Activated CD8-positive, alpha-beta T cell treated with anti-CD3 and anti-CD28 coated beads, Interleukin-2, amount 10 ng/mL, durations not matched to agents 7 days and 5 days (primary cell): ENCODE data around the gene GNA12. TPM values are rescaled to one million over a fixed set of nuclear protein-coding genes. Genes with fewer than 3 reads are reported as not detected.
A peak's percentile ranks its signal among the peaks of the same experiment; 100 is the strongest.

Experiments used
- ATAC-seq: fragments of 150-1000 bp; cut with Tn5 transposase; one replicate; pipeline ENCODE4 v1.10.0; 2021; ENCODE audit warnings: moderate library complexity
- CTCF ChIA-PET: fragments of 350-600 bp; sonication (Branson Sonifier 250); formaldehyde crosslinking; loops from one replicate; lab custom pipeline; 2021; ENCODE audit warnings: antibody characterized with exemption; lab: Charles Lee
- POLR2A ChIA-PET: fragments of 350-600 bp; sonication (Branson Sonifier 250); formaldehyde crosslinking; loops from one replicate; lab custom pipeline; 2021; ENCODE audit warnings: antibody characterized with exemption; lab: Charles Lee
- DNase-seq: peaks from one replicate; pipeline ENCODE4 v3.0.0-alpha.2; 2020
- H3K27ac Mint-ChIP-seq: one replicate; pipeline ENCODE4 v1.8.0; 2021; ENCODE audit warnings: mild to moderate bottlenecking, mixed read lengths
- H3K27me3 Mint-ChIP-seq: one replicate; pipeline ENCODE4 v1.8.0; 2021; ENCODE audit warnings: low read depth, mixed read lengths
- H3K36me3 Mint-ChIP-seq: one replicate; pipeline ENCODE4 v1.8.0; 2021; ENCODE audit warnings: low read depth, mixed read lengths
- H3K4me1 Mint-ChIP-seq: one replicate; pipeline ENCODE4 v1.8.0; 2021; ENCODE audit warnings: low read depth, mixed read lengths
- H3K4me3 Mint-ChIP-seq: one replicate; pipeline ENCODE4 v1.8.0; 2021; ENCODE audit warnings: mild to moderate bottlenecking, mixed read lengths
- H3K9me3 Mint-ChIP-seq: one replicate; pipeline ENCODE4 v1.8.0; 2022; ENCODE audit warnings: mixed read lengths; ENCODE audit not compliant: insufficient read depth
- total RNA-seq, 2 experiments: library from RNA; stranded (reverse); gene quantifications; one replicate each; pipeline ENCODE4 v1.2.3, GENCODE V29; 2021

Gene GNA12
- total RNA-seq, 2 experiments from 2014 or later, result 17.9 to 18.1 TPM

DNA sequence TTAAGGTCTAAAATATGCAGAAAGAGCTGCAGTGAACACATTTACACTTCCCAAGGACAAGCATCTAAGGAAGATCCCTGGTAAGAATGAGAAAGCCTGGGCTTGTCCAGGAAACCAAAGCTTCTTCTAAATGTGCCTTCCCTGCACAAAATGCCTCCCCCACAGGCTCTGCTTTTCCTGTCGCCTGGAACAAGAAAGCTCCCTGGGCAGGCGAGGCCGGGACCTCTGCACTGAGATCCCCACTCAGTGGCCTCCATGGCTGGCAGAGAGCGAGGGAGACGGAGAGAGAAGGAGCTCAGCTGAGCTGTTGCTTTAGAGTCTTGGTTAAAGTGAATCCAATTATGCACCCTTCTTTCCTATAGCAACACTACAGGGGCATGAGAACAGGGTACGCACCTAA lies 80.5 kb downstream of the GNA12 start:
- Mint-ChIP-seq H3K9me3 (no peaks in the 10 kb centered on the region), H3K27me3 (no peaks in the 10 kb centered on the region), H3K4me1 (peaks cover 21% of the 10 kb centered on the region), H3K4me3 (no peak overlapping the region), H3K27ac (no peak overlapping the region), H3K36me3 (no peaks in the 10 kb centered on the region)
- ATAC-seq (no peak), DNase-seq (no peak)
- ChIA-PET POLR2A (no interaction called here), CTCF (interaction anchor here (1.0 kb wide), 1 partner anchor 53 kb away, joined by 4 read pairs; no protein-coding TSS in a partner anchor)

DNA sequence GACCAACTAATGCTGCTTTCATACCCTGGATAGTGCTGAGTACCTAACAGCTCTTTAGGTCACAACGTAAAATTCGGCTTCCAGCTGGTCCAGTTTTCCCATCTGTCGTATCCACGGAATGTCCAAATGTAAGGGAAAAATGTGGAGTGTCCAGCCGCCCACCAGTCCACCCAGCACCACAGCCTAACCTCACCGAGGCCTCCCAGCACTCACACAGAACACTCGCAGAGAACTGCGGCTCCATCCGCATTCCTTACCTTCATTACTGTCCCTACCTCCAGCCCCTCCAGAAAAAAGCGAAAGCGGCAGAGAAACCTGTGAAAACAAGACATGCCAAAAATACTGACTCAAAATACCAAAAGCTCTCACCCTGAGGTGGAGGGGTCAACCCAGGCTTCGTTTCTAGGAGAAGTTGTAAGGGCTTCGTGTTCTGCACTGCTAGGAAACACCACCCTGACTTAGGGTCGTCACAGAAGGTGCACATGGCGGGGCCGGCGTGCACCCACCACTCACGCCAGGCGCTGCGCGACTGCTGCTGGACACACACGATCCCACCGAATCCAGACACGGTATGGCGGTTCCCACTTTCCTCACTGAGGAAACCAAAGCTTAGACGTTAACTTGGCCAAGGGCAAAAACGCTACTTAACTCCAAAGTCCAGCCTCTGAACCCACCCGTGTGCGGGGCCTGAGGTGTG lies 82.2 kb downstream of the GNA12 start:
- H3K4me1 Mint-ChIP-seq, result peaks cover 35% of the 10 kb centered on the region
- no peak overlapping the region for H3K27ac Mint-ChIP-seq
- H3K27me3 Mint-ChIP-seq, result no peaks in the 10 kb centered on the region
- H3K9me3 Mint-ChIP-seq, result no peaks in the 10 kb centered on the region
- no peak for DNase-seq
- ChIA-PET CTCF (no interaction called here), POLR2A (no interaction called here)
- peaks cover 3% of the 10 kb centered on the region for H3K36me3 Mint-ChIP-seq
- no peak overlapping the region for H3K4me3 Mint-ChIP-seq
- no peak for ATAC-seq

DNA sequence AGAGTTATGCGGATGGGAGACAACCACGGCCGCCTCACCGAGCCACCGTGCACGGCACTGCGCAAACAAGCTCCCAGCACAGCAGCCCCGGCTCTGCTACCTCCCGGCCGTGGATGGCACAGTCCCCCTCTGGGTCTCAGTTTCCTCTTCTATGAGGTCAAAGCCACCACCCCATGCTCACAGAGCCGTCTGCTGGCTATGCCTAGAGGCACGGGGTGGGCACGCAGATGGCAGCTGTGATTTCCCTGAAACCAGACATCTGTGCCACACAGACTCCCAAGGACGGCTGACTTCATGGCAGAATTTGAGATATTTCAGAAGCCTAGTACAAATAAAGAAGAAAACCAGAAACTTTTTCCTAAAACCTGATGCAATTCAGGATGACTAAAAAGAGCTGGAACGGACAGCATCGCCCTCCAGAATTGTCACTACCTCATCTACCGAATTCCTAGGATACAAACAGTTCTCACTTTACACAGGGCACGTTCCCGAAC lies 82.9 kb downstream of the GNA12 start:
- ChIA-PET POLR2A (interaction anchor here (0.6 kb wide), 1 partner anchor 12 kb away, joined by 3 read pairs; no protein-coding TSS in a partner anchor), CTCF (interaction anchor here (0.7 to 1.6 kb wide), 5 partner anchors 8 to 103 kb away, joined by 3 to 6 read pairs (median 3); no protein-coding TSS in a partner anchor)
- H3K4me3 Mint-ChIP-seq, result no peak overlapping the region
- no peaks in the 10 kb centered on the region for H3K27me3 Mint-ChIP-seq
- ATAC-seq (no peak), DNase-seq (no peak)
- no peaks in the 10 kb centered on the region for H3K9me3 Mint-ChIP-seq
- H3K27ac Mint-ChIP-seq, result no peak overlapping the region
- peaks cover 8% of the 10 kb centered on the region for H3K36me3 Mint-ChIP-seq
- H3K4me1 Mint-ChIP-seq, result peaks cover 35% of the 10 kb centered on the region

DNA sequence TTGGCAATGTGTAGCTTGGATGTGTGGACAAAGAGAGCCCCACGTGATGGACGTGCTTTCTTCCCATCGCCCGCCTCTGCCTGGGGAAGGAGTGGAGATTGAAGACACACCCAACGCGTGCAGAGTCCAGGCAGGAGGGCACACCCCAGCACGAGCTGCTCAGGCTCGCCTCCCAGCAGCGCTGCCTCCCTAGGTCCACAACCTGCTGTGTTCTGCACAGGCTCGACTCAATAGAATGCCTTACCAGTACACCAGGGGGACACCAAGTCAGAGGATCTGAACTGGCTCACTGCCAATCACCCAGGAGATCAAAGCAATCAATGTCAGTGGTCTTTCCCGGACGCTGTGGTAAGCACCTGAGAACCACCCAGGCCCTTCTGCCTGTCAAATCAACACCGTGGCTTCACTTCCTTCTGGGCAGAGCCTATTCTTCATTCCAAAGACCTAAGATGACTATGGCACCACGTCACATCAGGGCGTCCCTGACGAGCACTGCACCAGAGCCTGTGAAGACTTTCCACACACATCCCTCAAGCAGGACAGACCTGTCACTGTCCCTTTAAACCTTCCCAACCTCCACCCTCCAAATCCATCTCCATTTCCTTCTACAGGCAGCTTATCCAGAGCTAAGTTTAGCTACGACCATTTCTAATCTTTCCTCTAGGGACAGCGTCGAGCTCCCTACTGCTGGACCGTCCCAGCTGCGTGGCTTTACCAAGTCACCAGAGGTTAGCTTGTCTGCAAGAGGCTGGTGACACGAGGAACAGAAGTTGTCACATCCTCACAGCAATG lies 83.8 kb downstream of the GNA12 start:
- peaks cover 35% of the 10 kb centered on the region for H3K4me1 Mint-ChIP-seq
- ChIA-PET POLR2A (no interaction called here), CTCF (interaction anchor here (0.7 to 1.6 kb wide), 7 partner anchors 9 to 329 kb away, joined by 3 to 6 read pairs (median 3); no protein-coding TSS in a partner anchor)
- H3K9me3 Mint-ChIP-seq, result no peaks in the 10 kb centered on the region
- ATAC-seq (peak; percentile 15), DNase-seq (peak; percentile 44)
- peaks cover 15% of the 10 kb centered on the region for H3K36me3 Mint-ChIP-seq
- H3K27me3 Mint-ChIP-seq, result no peaks in the 10 kb centered on the region
- no peak overlapping the region for H3K4me3 Mint-ChIP-seq
- H3K27ac Mint-ChIP-seq, result no peak overlapping the region

DNA sequence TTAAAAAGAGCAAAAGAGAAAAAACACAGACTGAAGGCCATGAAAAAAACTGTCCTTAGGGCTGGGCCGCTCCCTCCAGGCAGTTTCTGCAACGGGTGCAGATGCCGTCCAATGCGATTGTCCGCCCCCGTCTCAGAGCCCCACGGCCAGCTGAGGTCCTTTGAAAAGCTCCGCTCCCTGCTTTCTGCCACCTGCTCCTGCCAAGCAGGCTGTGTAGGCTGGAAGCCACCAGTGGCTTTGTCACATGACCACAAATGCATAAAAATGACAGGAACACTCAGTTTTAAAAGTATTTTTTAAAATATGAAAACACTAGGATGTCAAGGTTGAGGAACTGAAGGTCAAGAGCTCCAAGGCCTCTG lies 84.4 kb downstream of the GNA12 start:
- ChIA-PET CTCF (interaction anchor here (1.0 to 1.6 kb wide), 3 partner anchors 45 to 329 kb away, joined by 3 to 6 read pairs (median 5); no protein-coding TSS in a partner anchor), POLR2A (no interaction called here)
- DNase-seq (no peak), ATAC-seq (no peak)
- Mint-ChIP-seq H3K9me3 (no peaks in the 10 kb centered on the region), H3K27me3 (no peaks in the 10 kb centered on the region), H3K4me3 (no peak overlapping the region), H3K36me3 (peaks cover 15% of the 10 kb centered on the region), H3K27ac (no peak overlapping the region), H3K4me1 (peaks cover 35% of the 10 kb centered on the region)

DNA sequence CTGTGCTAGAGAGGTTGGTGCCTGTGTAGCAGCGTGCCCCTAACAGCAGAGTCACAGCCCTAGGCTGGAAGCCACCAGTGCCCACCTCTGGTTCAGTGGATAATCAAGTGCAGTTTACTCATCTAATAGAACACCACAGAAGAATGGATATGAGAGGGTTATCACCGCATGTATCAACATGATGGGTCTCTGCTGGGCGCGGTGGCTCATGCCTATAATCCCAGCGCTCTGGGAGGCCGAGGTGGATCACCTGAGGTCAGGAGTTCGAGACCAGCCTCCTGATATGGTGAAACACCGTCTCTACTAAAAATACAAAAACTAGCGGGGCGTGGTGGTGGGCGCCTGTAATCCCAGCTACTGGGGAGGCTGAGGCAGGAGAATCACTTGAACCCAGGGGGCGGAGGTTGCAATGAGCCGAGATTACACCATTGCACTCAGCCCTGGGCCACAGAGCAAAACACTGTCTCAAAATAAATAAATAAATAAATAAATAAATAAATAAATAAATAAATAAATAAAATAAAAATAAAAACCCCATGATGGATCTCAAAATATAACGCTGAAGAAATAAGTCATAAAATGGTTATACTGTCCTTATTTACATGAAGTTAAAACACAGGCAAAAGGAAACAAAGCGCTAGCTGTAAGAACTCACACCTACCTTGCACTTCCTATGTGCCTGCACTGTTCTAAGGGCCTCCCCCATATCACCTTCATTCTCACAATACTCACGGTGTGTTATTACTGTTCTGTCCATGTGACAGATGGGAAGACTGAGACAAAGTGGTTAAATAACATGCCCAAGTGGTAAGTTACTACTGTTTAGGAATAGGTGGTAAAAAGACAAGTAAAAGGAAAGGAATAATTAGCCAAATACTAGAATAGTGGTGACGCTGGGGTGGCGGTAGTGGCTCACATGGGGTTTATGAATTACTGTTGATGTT lies 85.2 kb downstream of the GNA12 start:
- ATAC-seq (no peak), DNase-seq (no peak)

DNA sequence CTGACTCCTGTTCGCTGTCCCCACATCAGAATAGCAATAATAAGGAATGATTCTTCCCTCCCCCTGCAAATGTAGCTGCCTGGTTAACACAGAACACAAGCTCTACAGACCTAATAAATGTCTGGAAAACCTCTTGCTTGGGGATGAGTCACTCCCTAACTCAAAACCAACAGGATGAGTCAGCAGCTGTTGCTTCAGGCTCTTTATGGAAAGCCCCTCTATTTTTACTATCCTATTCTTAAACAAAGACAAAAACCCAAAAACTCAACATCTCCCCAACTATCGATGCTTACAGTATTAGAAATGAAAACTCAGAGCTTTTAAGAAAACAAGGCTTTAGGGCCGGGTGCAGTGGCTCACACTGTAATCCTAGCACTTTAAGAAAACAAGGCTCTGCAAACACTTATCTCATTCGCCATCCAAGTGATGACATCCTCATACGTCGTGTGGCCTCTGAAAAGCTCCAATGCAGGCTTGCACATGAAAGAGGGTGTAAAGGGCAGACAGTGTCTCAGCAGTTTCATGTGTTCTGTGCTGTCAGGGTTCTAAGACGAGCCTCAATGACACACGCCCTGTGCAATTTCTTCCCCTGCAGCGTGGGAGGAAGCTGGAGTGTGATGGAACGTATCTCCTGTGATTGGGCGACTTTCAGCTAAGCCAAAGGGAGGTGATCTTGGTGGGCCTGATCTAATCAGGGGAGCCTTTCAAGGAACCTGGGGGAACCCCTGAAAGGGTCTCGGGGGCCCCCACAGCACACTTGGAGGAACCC lies 86.0 kb downstream of the GNA12 start:
- H3K9me3 Mint-ChIP-seq, result no peaks in the 10 kb centered on the region
- peaks cover 35% of the 10 kb centered on the region for H3K4me1 Mint-ChIP-seq
- no peak overlapping the region for H3K4me3 Mint-ChIP-seq
- DNase-seq (peak; percentile 60), ATAC-seq (peak; percentile 82)
- H3K36me3 Mint-ChIP-seq, result peaks cover 15% of the 10 kb centered on the region
- H3K27me3 Mint-ChIP-seq, result no peaks in the 10 kb centered on the region
- ChIA-PET CTCF (interaction anchor here (0.9 to 2.2 kb wide), 10 partner anchors 13 to 106 kb away, joined by 3 to 16 read pairs (median 4); no protein-coding TSS in a partner anchor), POLR2A (interaction anchor here (0.6 to 1.0 kb wide), 4 partner anchors 12 to 140 kb away, joined by 3 to 5 read pairs (median 4); no protein-coding TSS in a partner anchor)
- H3K27ac Mint-ChIP-seq, result peak overlapping the region; percentile 61

More for the DNA sequence above, 85.2 kb downstream of the GNA12 start:
- peaks cover 15% of the 10 kb centered on the region for H3K36me3 Mint-ChIP-seq
- ChIA-PET POLR2A (interaction anchor here (0.6 to 1.0 kb wide), 2 partner anchors 49 to 68 kb away, joined by 3 to 5 read pairs; no protein-coding TSS in a partner anchor), CTCF (interaction anchor here (0.9 to 2.2 kb wide), 10 partner anchors 12 to 330 kb away, joined by 3 to 16 read pairs (median 4); no protein-coding TSS in a partner anchor)
- H3K4me1 Mint-ChIP-seq, result peaks cover 35% of the 10 kb centered on the region
- H3K9me3 Mint-ChIP-seq, result no peaks in the 10 kb centered on the region
- no peak overlapping the region for H3K4me3 Mint-ChIP-seq
- peak overlapping the region; percentile 61 for H3K27ac Mint-ChIP-seq
- no peaks in the 10 kb centered on the region for H3K27me3 Mint-ChIP-seq

DNA sequence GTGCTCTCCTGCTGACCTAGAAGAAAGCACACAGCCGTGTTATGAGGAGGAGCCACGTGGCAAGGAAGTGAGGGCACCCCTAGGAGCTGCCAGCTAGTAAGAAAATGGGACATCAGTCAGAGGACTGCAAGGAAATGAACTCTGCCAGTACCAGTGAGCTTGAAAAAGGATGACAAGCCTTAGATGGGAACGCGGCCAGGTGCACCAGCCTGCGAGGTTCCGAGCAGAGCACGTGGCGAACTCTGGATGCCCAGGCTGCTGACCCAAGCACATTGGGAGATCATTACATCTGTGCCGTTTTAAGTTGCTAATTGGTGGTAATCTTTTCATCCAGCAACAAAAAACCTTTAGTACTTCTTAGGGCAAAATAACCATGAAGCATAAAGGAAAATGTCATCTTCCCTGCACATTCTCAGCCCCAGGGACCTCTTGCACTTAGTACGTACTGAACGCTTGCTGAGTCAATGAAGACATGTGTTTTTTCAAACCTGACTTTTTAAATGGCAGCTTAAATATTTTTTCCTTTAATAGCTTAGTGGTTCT lies 86.7 kb downstream of the GNA12 start:
- peaks cover 15% of the 10 kb centered on the region for H3K36me3 Mint-ChIP-seq
- ATAC-seq, result no peak
- H3K27ac Mint-ChIP-seq, result no peak overlapping the region
- ChIA-PET POLR2A (interaction anchor here (1.0 kb wide), 1 partner anchor 13 kb away, joined by 5 read pairs; no protein-coding TSS in a partner anchor), CTCF (interaction anchor here (0.9 to 2.2 kb wide), 9 partner anchors 13 to 107 kb away, joined by 3 to 16 read pairs (median 4); no protein-coding TSS in a partner anchor)
- H3K27me3 Mint-ChIP-seq, result no peaks in the 10 kb centered on the region
- no peak overlapping the region for H3K4me3 Mint-ChIP-seq
- peaks cover 35% of the 10 kb centered on the region for H3K4me1 Mint-ChIP-seq
- no peak for DNase-seq
- H3K9me3 Mint-ChIP-seq, result no peaks in the 10 kb centered on the region

DNA sequence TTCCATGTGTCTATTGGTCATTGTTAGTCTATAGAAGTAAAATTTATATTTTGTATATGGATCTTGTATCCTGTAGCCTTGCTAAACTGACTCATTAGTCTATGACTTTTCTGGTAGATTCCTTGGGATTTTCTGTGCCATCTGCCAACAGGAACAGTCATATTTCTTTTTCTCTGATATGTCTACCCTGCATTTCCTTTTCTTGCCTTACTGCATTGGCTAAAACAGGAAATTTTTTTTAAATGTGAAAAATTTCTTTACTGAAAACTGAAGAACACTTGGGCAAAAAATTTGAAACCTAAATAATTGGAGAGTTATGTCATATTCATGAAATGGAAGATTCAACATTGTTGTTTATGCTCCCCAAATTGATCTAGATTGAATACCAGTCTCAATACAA lies 88.6 kb downstream of the GNA12 start:
- Mint-ChIP-seq H3K27me3 (no peaks in the 10 kb centered on the region), H3K9me3 (no peaks in the 10 kb centered on the region), H3K36me3 (peaks cover 15% of the 10 kb centered on the region), H3K4me1 (peaks cover 30% of the 10 kb centered on the region), H3K27ac (no peak overlapping the region), H3K4me3 (no peak overlapping the region)
- ATAC-seq (no peak), DNase-seq (no peak)
- CTCF ChIA-PET, result no interaction called here
- POLR2A ChIA-PET, result no interaction called here

DNA sequence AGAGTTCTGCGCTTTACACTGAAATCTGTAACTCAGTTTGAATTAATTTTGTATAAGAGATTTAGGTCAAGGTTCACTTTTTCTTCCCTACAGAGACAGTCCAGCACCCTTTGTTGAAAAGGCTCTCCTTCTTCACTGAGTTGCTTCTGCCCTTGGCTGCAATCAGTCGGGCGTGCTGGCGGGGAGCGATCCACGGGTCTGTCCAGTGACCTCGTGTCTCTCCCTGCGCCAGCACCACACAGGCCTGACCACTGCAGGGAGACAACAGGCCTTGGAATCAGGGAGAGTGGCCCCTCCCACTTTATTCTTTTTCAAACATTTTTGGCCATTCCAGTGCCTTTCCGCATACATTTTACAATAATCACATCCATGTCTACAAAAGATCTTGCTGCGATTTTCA lies 89.2 kb downstream of the GNA12 start:
- Mint-ChIP-seq H3K9me3 (no peaks in the 10 kb centered on the region), H3K4me1 (peaks cover 24% of the 10 kb centered on the region), H3K27me3 (no peaks in the 10 kb centered on the region), H3K27ac (no peak overlapping the region), H3K4me3 (no peak overlapping the region), H3K36me3 (peaks cover 15% of the 10 kb centered on the region)
- ChIA-PET CTCF (interaction anchor here (1.2 kb wide), 1 partner anchor 45 kb away, joined by 4 read pairs; no protein-coding TSS in a partner anchor), POLR2A (interaction anchor here (0.7 kb wide), 1 partner anchor 85 kb away, joined by 5 read pairs; no protein-coding TSS in a partner anchor)
- ATAC-seq, result no peak
- DNase-seq, result no peak
